K562 (cell line): ENCODE results near the gene ARFRP1. TPM values are rescaled to one million over a fixed set of nuclear protein-coding genes. Genes with fewer than 3 reads are reported as not detected.

Source experiments
- CBX8 ChIP-seq: fragments of 200-600 bp; sonication (generic); IDR thresholded peaks from 2 replicates; pipeline ENCODE4 v1.6.1; 2012; ENCODE audit warnings: borderline replicate concordance, mixed run types, low read depth, mild to moderate bottlenecking, moderate library complexity, mixed read lengths, low read length, control low read depth, inconsistent platforms; ENCODE audit not compliant: poor library complexity, severe bottlenecking; ENCODE audit errors: extremely low read depth
- CREBBP ChIP-seq: IDR thresholded peaks from one replicate; pipeline ENCODE4 v1.6.1; 2012; ENCODE audit warnings: low read depth, mild to moderate bottlenecking, control low read depth, inconsistent platforms, low read length
- FOXJ3 ChIP-seq: sonication (generic); formaldehyde crosslinking; IDR thresholded peaks from 2 replicates; pipeline ENCODE4 v1.4.0; 2020; ENCODE audit warnings: mild to moderate bottlenecking, missing genetic modification reagents
- FOXK2 ChIP-seq, 2 experiments: fragments of 450-650 bp; IDR thresholded peaks in 1 of 2; conservative IDR thresholded peaks in 1 of 2; 2 replicates each; pipeline ENCODE4 v1.6.1; 2016; ENCODE audit warnings: low read depth in 2 of 2, mild to moderate bottlenecking in 1 of 2
- MCM2 ChIP-seq: fragments of 450-650 bp; IDR thresholded peaks from 2 replicates; pipeline ENCODE4 v1.6.1; 2017; ENCODE audit warnings: low read depth, mild to moderate bottlenecking
- NBN ChIP-seq: fragments of 450-650 bp; IDR thresholded peaks from 2 replicates; pipeline ENCODE4 v1.6.1; 2016; ENCODE audit warnings: low read depth, mild to moderate bottlenecking
- NCOA4 ChIP-seq: fragments of 450-650 bp; IDR thresholded peaks from 2 replicates; pipeline ENCODE4 v1.6.1; 2018; ENCODE audit warnings: mild to moderate bottlenecking; ENCODE audit not compliant: partially characterized antibody
- NR2F6 ChIP-seq: fragments of 450-650 bp; formaldehyde crosslinking; IDR thresholded peaks from 2 replicates; pipeline ENCODE4 v1.4.0; 2020; ENCODE audit warnings: mild to moderate bottlenecking
- SMAD2 ChIP-seq: fragments of 150-350 bp; IDR thresholded peaks from 2 replicates; pipeline ENCODE4 v1.6.1; 2014; ENCODE audit warnings: low read depth, mild to moderate bottlenecking, low read length
- SNAPC5 ChIP-seq: fragments of 250-450 bp; sonication (Bioruptor Pico); IDR thresholded peaks from 2 replicates; pipeline ENCODE4 v1.8.0; 2021; ENCODE audit warnings: moderate library complexity, mild to moderate bottlenecking, inconsistent platforms
- TAF15 ChIP-seq: fragments of 200-400 bp; formaldehyde crosslinking; IDR thresholded peaks from 2 replicates; pipeline ENCODE4 v1.6.1; 2017; ENCODE audit warnings: mild to moderate bottlenecking, low read depth, low read length, moderate library complexity
- XRCC4 ChIP-seq: IDR thresholded peaks from one replicate; pipeline ENCODE4 v1.6.1; 2011; ENCODE audit not compliant: insufficient read depth, insufficient read length; ENCODE audit errors: extremely low read depth
- ZBTB7A ChIP-seq: IDR thresholded peaks from 2 replicates; pipeline ENCODE4 v1.6.1; 2011; ENCODE audit warnings: low read depth, mild to moderate bottlenecking, low read length, moderate library complexity, borderline replicate concordance; ENCODE audit not compliant: control insufficient read depth
- ZNF280B ChIP-seq: fragments of 250-450 bp; sonication (Bioruptor Pico); IDR thresholded peaks from 2 replicates; pipeline ENCODE4 v1.5.1; 2021; ENCODE audit warnings: mild to moderate bottlenecking
- ZNF57 ChIP-seq: fragments of 450-650 bp; formaldehyde crosslinking; IDR thresholded peaks from 2 replicates; pipeline ENCODE4 v1.4.0; 2020; ENCODE audit warnings: mild to moderate bottlenecking, moderate library complexity
- polyA plus RNA-seq, 8 experiments: library from polyadenylated mRNA; depleted of rRNA in 4 of 8; stranded (reverse) in 5 of 8; unstranded in 3 of 8; fragments of >200 nt; fragmentation: Nextera tagmentation in 2 of 8; fragmentation: Illumina TruSeq in 1 of 8; extraction: Ambion mirVana in 2 of 8; extraction: Trizol in 1 of 8; gene quantifications; 2 replicates each; pipeline versions ENCODE4 v1.2.1 to v1.2.3, GENCODE V29; 2011 to 2014; ENCODE audit warnings: inconsistent platforms in 1 of 8, missing spikeins in 1 of 8
- total RNA-seq, 7 experiments: library from RNA; depleted of rRNA in 6 of 7; stranded (reverse); fragments of >200 nt in 6 of 7; fragmentation: Illumina TruSeq in 2 of 7; extraction: Trizol in 2 of 7; gene quantifications; 2 replicates each; pipeline versions ENCODE4 v1.2.1 to v1.2.3, GENCODE V29; 2011 to 2021; ENCODE audit warnings: low replicate concordance in 1 of 7

The ARFRP1 gene
- total and polyA plus RNA-seq, 9 of the 15 experiments (the other 6 are each of a cell fraction or from before 2014, with no cell fraction given) = 2.2 to 78.9 (median 37.3) TPM

- TF ChIP-seq ZNF57 (CRISPR knock-in tag) = no peak
- TF ChIP-seq TAF15 = no peak
- TF ChIP-seq XRCC4 = no peak
- TF ChIP-seq SMAD2 = no peak
- TF ChIP-seq CBX8 = no peak
- TF ChIP-seq MCM2 = no peak
- TF ChIP-seq FOXJ3 (CRISPR knock-in tag) = no peak
- peak; percentile 82 for TF ChIP-seq NR2F6 (CRISPR knock-in tag)
- TF ChIP-seq NCOA4 = no peak
- no peak for TF ChIP-seq ZNF280B
- TF ChIP-seq CREBBP = no peak
- TF ChIP-seq NBN = no peak
- no peak for TF ChIP-seq FOXK2 (conservative IDR thresholded peaks at IDR 0.05 in 1 of 2, IDR thresholded peaks at IDR 0.05 in 1 of 2; ENCODE audit: low read depth in 2 of 2)
- TF ChIP-seq SNAPC5 = no peak
- peak; percentile 83 for TF ChIP-seq ZBTB7A
Measured at GRCh38 chr20:63707558-63708300, at the start of gene ARFRP1, which contains the start of gene ZGPAT (continued).
